ENCODE results near the gene TXNRD1.

The TXNRD1 gene

GRCh38 chr12:104306943-104307654 is 91.5 kb downstream of the TXNRD1 start:
- DNase-seq (ENCODE audit: low read depth) = no peak
- no peak overlapping the region for H3K4me3 ChIP-seq (ENCODE audit: low read length)
- TF ChIP-seq CTCF (IDR thresholded peaks at IDR 0.05; ENCODE audit: insufficient read depth, low read depth, low read length, missing control alignments) = no peak

DNA sequence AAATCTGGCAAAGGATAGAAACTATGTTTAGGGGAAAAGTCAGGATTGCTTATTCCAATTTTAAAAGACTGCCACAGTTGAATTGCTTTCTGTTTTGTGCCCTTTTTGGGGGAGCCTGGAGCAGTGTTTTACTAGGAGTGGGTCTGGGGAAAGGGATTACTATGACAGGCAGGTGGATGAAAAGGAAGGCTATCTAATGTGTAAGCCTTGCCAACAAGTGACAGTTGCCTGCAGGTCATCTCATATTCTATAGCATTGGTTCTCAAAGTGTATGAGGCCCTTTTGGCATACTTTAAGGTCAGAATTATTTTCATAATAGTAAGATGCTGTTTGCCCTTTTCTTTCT is 92.0 kb downstream of the TXNRD1 start:
- no peak for TF ChIP-seq CTCF (IDR thresholded peaks at IDR 0.05; ENCODE audit: insufficient read depth, low read depth, low read length, missing control alignments)
- no peak overlapping the region for H3K4me3 ChIP-seq (ENCODE audit: low read length)
- no peak for DNase-seq (ENCODE audit: low read depth)

DNA sequence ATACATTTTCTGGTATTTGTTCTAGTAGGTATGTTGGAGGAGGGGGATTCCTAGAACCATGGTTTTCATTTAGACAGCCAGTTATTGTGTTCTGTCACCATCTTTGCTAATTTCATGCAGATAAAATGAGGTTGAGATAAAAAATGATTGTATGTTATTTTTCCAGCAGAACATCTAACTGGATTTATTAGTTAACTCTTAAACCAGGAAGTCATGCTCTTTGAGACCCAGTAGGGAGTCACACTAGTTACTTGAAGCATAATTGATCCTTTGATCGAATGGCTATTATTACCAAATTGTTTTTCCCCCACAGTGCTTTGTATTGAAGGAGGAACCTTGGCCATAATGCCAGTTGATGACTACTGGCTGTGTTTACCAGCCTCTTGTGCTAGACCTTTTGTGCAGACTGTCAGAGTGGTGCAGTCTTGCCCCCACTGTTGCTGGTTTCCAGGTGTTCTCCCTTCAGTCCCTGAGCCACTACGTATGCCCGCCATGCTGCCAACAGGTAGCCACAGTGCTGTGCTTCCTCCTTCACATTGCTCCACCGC is 93.9 kb downstream of the TXNRD1 start:
- no peak overlapping the region for H3K4me3 ChIP-seq (ENCODE audit: low read length)
- DNase-seq (ENCODE audit: low read depth) = no peak
- TF ChIP-seq CTCF (IDR thresholded peaks at IDR 0.05; ENCODE audit: insufficient read depth, low read depth, low read length, missing control alignments) = no peak

- TF ChIP-seq CTCF (IDR thresholded peaks at IDR 0.05; ENCODE audit: insufficient read depth, low read depth, low read length, missing control alignments) = no peak
- DNase-seq (ENCODE audit: low read depth) = no peak
- no peak overlapping the region for H3K4me3 ChIP-seq (ENCODE audit: low read length)
Observed at GRCh38 chr12:104310751-104311633, 95.4 kb downstream of the TXNRD1 start.

DNA sequence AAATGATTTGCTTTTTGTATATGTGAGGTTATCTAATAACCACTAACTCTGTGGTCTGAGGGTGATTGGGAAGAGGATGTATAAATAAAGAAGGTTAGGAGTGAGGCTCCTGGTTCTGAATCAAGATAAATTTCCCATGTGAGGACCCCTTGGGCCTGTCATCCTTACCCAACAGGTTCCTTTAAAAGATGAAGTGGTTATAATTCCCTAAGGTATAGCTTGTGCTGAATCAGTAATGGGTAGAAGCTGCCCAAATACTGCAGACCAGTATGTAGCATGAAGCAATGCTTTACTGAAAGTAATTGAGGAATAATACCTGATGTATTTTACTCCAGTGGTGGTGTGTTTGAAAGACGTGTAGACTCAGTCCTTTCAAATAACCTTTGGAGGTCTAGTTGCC is 96.6 kb downstream of the TXNRD1 start:
- H3K4me3 ChIP-seq (ENCODE audit: low read length) = no peak overlapping the region
- no peak for TF ChIP-seq CTCF (IDR thresholded peaks at IDR 0.05; ENCODE audit: insufficient read depth, low read depth, low read length, missing control alignments)
- DNase-seq (ENCODE audit: low read depth) = no peak

- no peak for TF ChIP-seq CTCF (IDR thresholded peaks at IDR 0.05; ENCODE audit: insufficient read depth, low read depth, low read length, missing control alignments)
- H3K4me3 ChIP-seq (ENCODE audit: low read length) = no peak overlapping the region
- DNase-seq (ENCODE audit: low read depth) = no peak
Observed at GRCh38 chr12:104312654-104313053, 97.1 kb downstream of the TXNRD1 start.

All from epithelial cell of esophagus (primary cell).